Measurements from ENCODE around the gene IKBKE.

Gene IKBKE

GRCh38 chr1:206496131-206496793 lies 26.0 kb downstream of the IKBKE start:
- DNase-seq (ENCODE audit: low spot score) = no peak

DNA sequence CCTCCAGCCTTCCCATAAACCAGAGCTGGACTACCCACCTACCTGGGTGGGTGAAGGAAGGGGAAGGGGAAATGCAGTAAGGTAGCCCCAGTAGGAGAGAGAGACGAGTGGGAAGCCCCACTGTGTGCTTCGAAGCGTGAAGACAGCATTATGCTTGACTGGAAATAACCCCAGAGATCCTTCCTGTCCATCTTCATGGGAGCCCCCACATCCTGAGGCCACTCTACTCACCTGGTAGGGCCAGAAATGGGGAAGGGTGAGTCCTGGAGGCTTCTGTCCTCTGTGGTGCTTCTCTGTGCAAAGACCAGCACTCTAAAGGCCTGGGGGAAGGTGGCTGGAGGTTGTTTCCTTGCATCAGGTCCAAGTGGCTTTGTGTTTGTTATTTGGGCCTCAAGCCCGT lies 27.1 kb downstream of the IKBKE start:
- no peak for DNase-seq (ENCODE audit: low spot score)

- no peak for DNase-seq (ENCODE audit: low spot score)
Observed at GRCh38 chr1:206497774-206498173, 27.5 kb downstream of the IKBKE start.

- DNase-seq (ENCODE audit: low spot score) = no peak
Observed at GRCh38 chr1:206498685-206499084, 28.4 kb downstream of the IKBKE start.

DNA sequence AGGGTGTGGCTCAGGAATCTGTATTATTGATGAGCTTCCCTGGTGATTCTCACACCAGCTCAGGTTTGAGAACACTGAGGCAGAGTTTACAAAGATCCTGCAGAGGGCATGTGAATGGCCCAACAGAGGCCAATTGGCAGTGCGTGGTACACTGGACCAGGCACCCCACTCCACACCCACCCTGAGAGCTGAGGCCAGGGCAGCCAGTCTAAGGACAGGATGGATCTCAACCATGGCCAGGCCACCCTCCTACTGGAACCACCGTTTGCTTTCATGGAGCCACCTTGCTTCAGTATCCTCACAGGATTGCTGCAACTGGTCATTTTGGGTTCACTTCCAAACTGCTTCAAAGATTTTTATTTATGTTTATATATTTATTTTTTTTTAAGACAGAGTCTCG lies 29.8 kb downstream of the IKBKE start:
- DNase-seq (ENCODE audit: low spot score) = no peak

- DNase-seq (ENCODE audit: low spot score) = no peak
Observed at GRCh38 chr1:206501881-206502280, 31.6 kb downstream of the IKBKE start.

GRCh38 chr1:206502403-206502802 lies 32.1 kb downstream of the IKBKE start:
- DNase-seq (ENCODE audit: low spot score) = no peak

DNA sequence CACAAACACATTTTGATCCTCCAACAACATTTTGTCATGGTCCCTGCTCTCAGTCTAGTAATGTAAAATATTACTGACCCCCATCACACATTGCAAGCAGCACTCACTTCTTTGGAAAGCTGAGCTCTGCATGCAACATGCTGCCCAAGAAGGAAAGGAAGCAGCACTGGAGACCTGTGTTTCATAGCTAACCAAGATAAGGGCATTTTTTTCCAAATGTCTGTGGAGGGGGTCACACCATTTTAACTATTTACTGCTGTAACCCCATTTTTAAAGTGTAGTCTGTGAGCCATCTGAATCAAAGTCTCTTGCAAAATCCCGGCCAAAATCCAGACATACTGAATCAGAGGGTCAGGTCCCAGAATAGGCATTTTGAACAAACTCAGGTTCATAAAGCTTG lies 32.5 kb downstream of the IKBKE start:
- no peak for DNase-seq (ENCODE audit: low spot score)

GRCh38 chr1:206503591-206504362 lies 33.5 kb downstream of the IKBKE start:
- DNase-seq (ENCODE audit: low spot score) = no peak

DNA sequence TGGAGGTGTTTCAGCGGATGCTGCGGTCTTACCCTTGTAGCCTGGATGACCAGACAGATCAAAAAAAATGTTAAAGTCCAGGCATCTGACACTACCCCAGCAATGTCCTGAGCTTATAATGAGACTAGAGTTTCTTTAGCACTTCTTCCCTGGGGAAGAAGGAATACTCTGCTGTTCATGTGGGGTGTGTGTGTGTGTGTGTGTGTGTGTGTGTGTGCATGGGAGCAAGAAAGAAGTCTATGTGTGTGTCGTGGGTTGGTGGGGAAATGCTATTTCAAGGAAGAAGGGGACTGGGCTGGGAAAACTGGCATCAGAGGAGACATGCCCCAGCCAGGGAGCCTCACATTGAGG lies 34.1 kb downstream of the IKBKE start:
- no peak for DNase-seq (ENCODE audit: low spot score)

- no peak for DNase-seq (ENCODE audit: low spot score)
Observed at GRCh38 chr1:206505702-206506355, 35.6 kb downstream of the IKBKE start.

DNA sequence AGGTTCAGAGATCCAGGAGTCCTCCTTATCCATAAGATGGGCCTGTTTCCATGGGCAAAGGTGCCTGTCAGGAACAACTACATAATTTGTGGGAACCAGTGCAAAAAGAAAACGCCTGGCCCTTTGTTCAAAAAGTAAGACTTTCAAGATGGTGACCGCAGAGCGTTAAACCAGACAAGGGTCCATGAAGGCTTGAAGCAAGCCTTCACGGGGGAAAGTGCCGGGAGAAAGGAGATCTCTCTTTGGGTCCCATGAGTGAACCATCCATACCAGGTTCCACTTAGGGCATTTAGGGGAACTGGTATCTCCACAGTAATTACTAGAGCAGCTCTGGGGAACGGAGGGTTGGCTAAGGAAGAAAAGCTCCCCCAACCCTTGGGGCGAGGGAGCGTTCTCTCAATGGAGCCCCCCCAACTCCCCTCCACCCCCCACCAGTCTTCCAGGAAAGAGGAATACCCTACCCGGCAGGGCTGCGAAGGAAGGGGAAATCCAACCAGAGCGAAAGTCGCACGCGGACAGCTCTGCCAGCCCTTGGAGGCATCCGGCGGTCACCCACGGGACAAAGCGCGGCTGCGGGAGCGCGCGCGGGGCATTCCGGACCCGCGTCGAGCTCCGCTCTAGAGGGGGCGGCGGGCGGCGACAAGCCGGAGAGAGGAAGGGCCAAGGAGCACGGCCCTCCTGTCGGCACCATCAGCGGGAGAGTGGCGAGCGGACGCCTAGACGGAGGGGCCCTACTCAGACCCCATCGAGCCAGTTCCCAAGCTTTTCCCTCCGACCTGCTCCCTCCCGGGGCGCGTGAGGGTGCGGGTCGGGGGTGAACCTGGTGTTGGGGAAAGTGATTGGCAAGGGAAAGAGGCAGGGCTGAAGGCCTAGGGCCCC lies 36.4 kb downstream of the IKBKE start:
- DNase-seq (ENCODE audit: low spot score) = no peak

- DNase-seq (ENCODE audit: low spot score) = peak; percentile 28
Observed at GRCh38 chr1:206507284-206508129, 37.2 kb downstream of the IKBKE start, which contains the start of gene RASSF5. Gene RASSF5 (plus strand): TSS chr1:206507531. CDS start chr1:206507603, 72 bp downstream.

- DNase-seq (ENCODE audit: low spot score) = no peak
Observed at GRCh38 chr1:206508130-206508889, 38.0 kb downstream of the IKBKE start.

GRCh38 chr1:206508956-206509355 lies 38.7 kb downstream of the IKBKE start:
- no peak for DNase-seq (ENCODE audit: low spot score)

GRCh38 chr1:206509612-206510257 lies 39.5 kb downstream of the IKBKE start:
- DNase-seq (ENCODE audit: low spot score) = no peak

DNA sequence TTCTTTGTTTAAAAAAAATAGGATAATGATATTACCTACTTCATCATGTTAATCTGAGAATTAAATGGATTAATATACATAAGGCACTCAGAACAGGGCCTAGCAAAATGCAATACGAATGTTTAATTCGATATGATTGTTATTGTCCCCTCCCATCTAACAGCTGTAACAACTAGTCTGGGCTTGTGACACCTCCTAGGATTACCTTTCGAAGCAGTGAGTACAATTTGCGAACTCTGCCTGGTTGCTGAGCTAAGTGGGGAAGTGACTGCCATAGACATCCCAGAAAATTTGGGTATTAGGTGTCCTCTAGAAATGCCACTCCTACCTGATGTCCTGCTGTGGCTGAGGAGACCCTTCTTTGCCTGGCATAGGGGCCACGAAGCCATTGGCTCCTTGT lies 40.1 kb downstream of the IKBKE start:
- DNase-seq (ENCODE audit: low spot score) = no peak

- no peak for DNase-seq (ENCODE audit: low spot score)
Observed at GRCh38 chr1:206511362-206512057, 41.2 kb downstream of the IKBKE start.
